Breast epithelium (tissue), 4 donors: ENCODE measurements around the gene MPPED1. TPM values are rescaled to one million over a fixed set of nuclear protein-coding genes. Genes with fewer than 3 reads are reported as not detected.

ENCODE experiments used
- DNase-seq, 2 donors: peaks; one replicate each; pipeline ENCODE4 v3.0.0-alpha.2; 2019; ENCODE audit warnings: low spot score in 2 of 2
- H3K27ac ChIP-seq, 2 donors: fragments of 200-600 bp; sonication (generic) in 1 of 2; one replicate each; pipeline ENCODE4 v1.5.1; 2016 to 2019; ENCODE audit warnings: mild to moderate bottlenecking in 1 of 2
- H3K27me3 ChIP-seq, 2 donors: fragments of 200-600 bp; sonication (generic) in 1 of 2; one replicate each; pipeline versions ENCODE4 v1.5.1 to v1.6.0; 2017 to 2019; ENCODE audit warnings: control low read depth in 1 of 2, mild to moderate bottlenecking in 1 of 2
- H3K36me3 ChIP-seq: fragments of 200-600 bp; one replicate; pipeline ENCODE4 v1.5.1; 2019
- H3K4me1 ChIP-seq, 2 donors: fragments of 200-600 bp; sonication (generic); one replicate each; pipeline ENCODE4 v1.5.1; 2016 to 2019; ENCODE audit warnings: control low read depth in 1 of 2
- H3K4me3 ChIP-seq, 3 donors: fragments of 200-600 bp; sonication (generic); 1 replicate in 2 of 3; 2 replicates in 1 of 3; pipeline ENCODE4 v1.5.1; 2016 to 2019; ENCODE audit warnings: mild to moderate bottlenecking in 3 of 3, moderate library complexity in 2 of 3
- H3K9me3 ChIP-seq, 2 donors: fragments of 200-600 bp; sonication (generic) in 1 of 2; one replicate each; pipeline ENCODE4 v1.5.1; 2016 to 2019; ENCODE audit warnings: control low read depth in 1 of 2
- POLR2A ChIP-seq: fragments of 450-650 bp; IDR thresholded peaks from one replicate; pipeline ENCODE4 v1.6.1; 2016; ENCODE audit warnings: antibody characterized with exemption, mild to moderate bottlenecking, moderate library complexity
- POLR2AphosphoS5 ChIP-seq, 3 donors: sonication (generic); formaldehyde crosslinking; IDR thresholded peaks; one replicate each; pipeline ENCODE4 v1.6.1; 2017; ENCODE audit warnings: antibody characterized with exemption in 3 of 3
- intact Hi-C: fragments of 100-400 bp; cut with DNase I; formaldehyde crosslinking; loops from one replicate; pipeline ENCODE4 v1.15.1; 2023; ENCODE audit warnings: low total_unique reads
- total RNA-seq, 3 donors: library from RNA; depleted of rRNA; stranded (reverse); fragments of >200 nt; gene quantifications; one replicate each; pipeline ENCODE4 v1.1.0, GENCODE V29; 2016
- TF ChIP-seq, protein P1 (sequence below), 3 donors: fragments of 450-650 bp; IDR thresholded peaks; one replicate each; pipeline ENCODE4 v1.5.1; 2016 to 2017; ENCODE audit warnings: antibody characterized with exemption in 3 of 3, mild to moderate bottlenecking in 3 of 3, moderate library complexity in 3 of 3

Gene MPPED1
- total RNA-seq, 3 donors from 2014 or later = 0.29 TPM; not detected in 2

DNA sequence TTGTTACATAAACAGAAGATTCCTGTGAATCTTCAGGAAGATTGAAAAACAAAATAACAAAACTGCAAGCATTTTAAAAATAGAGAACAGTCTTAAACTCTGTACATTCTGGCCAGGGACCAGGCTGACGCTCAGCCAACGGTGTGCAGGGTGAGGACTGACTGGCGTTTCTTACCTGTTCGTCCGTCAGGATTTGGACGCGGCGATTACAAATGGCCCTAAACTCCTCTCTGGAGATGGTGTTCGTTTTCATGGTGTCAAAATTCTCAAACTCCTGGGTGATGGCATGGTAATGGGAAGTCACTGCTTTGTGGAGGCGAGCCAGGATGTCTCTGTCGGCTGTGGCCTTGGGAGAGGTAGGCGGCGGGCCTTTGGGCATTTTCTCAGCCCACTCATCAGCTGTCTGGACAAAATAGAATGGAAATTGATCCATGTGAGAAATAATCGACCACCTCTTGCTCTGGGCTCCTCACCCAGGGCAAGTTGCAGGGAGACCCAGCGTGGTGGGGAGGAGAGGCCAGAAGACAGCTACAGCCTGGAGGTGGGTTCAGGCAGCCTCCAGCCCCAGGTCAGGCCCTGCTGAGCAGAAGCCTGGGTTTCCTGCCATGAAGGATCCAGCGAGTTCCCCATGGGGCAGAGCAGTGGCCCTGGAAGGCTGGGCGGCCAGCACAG lies 143.0 kb downstream of the MPPED1 start:
- no peaks in the 10 kb centered on the region for H3K4me1 ChIP-seq
- intact Hi-C loops = loop anchor here (5.0 kb wide), 1 partner anchor 1037 kb away; no protein-coding TSS in a partner anchor

DNA sequence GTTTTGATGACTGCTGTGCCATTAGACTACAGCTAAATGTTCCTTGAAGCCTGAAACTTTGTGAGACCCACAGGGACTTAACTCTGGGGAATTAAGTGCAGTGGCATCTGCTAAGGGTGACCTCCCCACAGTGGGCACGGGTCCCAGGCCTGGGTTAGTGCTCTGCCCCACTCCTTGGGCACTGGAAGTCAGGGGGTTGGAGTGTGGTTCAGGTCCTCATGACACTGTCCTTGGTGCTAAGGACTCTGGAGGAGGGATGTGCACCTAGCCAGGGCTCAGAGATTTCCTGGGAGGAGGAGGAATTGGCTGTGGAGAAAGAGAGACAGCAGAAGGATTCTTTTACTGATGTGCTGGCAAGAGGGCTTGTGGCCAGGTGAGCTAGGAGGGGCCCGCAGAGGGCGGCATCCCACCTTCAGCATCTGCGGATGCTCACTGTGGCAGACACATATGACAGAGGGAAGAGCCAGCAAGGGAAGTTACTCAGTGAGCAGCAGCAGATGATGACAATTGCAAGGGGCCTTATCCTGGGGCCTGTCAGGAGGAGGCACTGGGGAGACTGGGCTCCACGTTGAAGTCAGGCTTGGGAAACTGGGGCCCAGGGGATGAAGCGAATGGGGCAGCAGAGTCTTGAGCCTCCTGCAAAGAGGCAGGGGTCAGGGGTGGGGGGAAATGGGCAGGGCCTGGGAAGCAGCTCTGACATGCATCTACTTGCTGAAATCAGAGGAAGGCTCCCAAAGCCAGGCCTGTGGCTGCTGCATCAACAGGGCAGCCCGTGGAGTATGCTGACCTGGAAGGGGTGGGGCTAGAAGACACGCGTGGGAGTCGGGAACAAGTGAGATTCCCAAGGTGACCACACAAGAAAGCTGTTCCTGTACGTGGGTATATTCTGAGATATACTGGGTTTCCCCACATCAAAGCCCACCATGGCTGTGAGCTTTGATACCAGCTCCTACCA lies 144.0 kb downstream of the MPPED1 start:
- intact Hi-C loops = no loop called here
- H3K36me3 ChIP-seq = no peaks in the 10 kb centered on the region
- peaks cover 0 to 8% of the 10 kb centered on the region in 2 donors for H3K9me3 ChIP-seq
- TF ChIP-seq, protein P1, sequence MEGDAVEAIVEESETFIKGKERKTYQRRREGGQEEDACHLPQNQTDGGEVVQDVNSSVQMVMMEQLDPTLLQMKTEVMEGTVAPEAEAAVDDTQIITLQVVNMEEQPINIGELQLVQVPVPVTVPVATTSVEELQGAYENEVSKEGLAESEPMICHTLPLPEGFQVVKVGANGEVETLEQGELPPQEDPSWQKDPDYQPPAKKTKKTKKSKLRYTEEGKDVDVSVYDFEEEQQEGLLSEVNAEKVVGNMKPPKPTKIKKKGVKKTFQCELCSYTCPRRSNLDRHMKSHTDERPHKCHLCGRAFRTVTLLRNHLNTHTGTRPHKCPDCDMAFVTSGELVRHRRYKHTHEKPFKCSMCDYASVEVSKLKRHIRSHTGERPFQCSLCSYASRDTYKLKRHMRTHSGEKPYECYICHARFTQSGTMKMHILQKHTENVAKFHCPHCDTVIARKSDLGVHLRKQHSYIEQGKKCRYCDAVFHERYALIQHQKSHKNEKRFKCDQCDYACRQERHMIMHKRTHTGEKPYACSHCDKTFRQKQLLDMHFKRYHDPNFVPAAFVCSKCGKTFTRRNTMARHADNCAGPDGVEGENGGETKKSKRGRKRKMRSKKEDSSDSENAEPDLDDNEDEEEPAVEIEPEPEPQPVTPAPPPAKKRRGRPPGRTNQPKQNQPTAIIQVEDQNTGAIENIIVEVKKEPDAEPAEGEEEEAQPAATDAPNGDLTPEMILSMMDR (IDR thresholded peaks at IDR 0.05) = no peak
- no peak for TF ChIP-seq POLR2A
- no peak for TF ChIP-seq POLR2AphosphoS5 (IDR thresholded peaks at IDR 0.05)
- no peaks in the 10 kb centered on the region for H3K4me1 ChIP-seq
- no peak for DNase-seq
- no peaks in the 10 kb centered on the region for H3K27me3 ChIP-seq
- H3K27ac ChIP-seq = no peak overlapping the region
- H3K4me3 ChIP-seq = no peak overlapping the region

More for the DNA sequence above, 143.0 kb downstream of the MPPED1 start:
- no peaks in the 10 kb centered on the region for H3K27me3 ChIP-seq
- no peak for DNase-seq
- TF ChIP-seq, protein P1 (IDR thresholded peaks at IDR 0.05) = no peak
- TF ChIP-seq POLR2AphosphoS5 (IDR thresholded peaks at IDR 0.05) = no peak
- no peak for TF ChIP-seq POLR2A
- H3K9me3 ChIP-seq = peaks cover 0 to 8% of the 10 kb centered on the region in 2 donors
- no peak overlapping the region for H3K4me3 ChIP-seq
- no peak overlapping the region for H3K27ac ChIP-seq
- no peaks in the 10 kb centered on the region for H3K36me3 ChIP-seq

Other genes with a start within 250 kb of the MPPED1 start
- 10 to 100 TPM; 25.9 to 36.0 (median 31.4) TPM for gene TTLL12, start 224.9 kb upstream of the MPPED1 start, total RNA-seq
- under 1 TPM; 0.48 to 0.98 (median 0.88) TPM for gene SCUBE1, start 68.6 kb upstream of the MPPED1 start, total RNA-seq